Measurements from ENCODE around the gene MUC4. TPM values are rescaled to one million over a fixed set of nuclear protein-coding genes. Genes with fewer than 3 reads are reported as not detected.
"Not testable (repeated sequence)": the region's sequence is repeated elsewhere in the genome, so short reads cannot be mapped to it uniquely, and the experiment has no call there.

Gene MUC4
- total RNA-seq, 2 donors from 2014 or later: 0.12 TPM; not detected in 1

DNA sequence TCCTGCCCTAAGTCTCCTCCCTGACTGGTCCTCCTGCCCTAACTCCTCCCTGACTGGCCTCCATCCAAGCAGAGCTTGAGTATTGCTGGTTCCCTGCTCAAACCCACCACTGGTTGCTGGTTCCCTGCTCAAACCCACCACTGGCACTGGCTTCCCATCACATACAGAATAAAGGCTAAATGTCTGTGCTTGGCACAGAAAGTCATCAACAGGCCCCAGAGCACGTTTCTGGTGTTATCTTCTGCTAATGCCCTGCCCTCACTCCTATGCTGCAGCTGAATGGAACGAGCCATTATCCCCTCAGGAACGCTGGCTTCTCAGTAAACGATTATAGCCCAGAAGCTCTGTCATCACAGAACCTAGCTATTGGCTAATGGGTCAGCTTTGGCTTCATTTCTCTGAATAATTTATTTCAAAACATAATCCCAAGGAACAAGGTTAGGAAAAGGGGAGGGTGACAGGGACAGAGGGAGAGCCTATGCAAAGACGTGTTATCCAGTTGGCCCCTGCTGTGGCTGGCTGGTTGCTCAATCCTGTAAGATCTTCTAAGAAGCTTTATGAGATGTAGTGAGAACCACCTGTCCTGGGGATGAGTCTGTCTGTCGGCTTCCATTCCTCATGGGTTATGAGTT, 97.2 kb downstream of the MUC4 start:
- TF ChIP-seq, protein P1, sequence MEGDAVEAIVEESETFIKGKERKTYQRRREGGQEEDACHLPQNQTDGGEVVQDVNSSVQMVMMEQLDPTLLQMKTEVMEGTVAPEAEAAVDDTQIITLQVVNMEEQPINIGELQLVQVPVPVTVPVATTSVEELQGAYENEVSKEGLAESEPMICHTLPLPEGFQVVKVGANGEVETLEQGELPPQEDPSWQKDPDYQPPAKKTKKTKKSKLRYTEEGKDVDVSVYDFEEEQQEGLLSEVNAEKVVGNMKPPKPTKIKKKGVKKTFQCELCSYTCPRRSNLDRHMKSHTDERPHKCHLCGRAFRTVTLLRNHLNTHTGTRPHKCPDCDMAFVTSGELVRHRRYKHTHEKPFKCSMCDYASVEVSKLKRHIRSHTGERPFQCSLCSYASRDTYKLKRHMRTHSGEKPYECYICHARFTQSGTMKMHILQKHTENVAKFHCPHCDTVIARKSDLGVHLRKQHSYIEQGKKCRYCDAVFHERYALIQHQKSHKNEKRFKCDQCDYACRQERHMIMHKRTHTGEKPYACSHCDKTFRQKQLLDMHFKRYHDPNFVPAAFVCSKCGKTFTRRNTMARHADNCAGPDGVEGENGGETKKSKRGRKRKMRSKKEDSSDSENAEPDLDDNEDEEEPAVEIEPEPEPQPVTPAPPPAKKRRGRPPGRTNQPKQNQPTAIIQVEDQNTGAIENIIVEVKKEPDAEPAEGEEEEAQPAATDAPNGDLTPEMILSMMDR (IDR thresholded peaks at IDR 0.05): no peak
- Histone ChIP-seq H3K27ac (no peak overlapping the region), H3K4me3 (no peak overlapping the region), H3K4me1 (no peaks in the 10 kb centered on the region), H3K27me3 (no peaks in the 10 kb centered on the region), H3K36me3 (peaks cover 41% of the 10 kb centered on the region), H3K9me3 (no peaks in the 10 kb centered on the region)
- DNase-seq (ENCODE audit: low spot score): no peak

DNA sequence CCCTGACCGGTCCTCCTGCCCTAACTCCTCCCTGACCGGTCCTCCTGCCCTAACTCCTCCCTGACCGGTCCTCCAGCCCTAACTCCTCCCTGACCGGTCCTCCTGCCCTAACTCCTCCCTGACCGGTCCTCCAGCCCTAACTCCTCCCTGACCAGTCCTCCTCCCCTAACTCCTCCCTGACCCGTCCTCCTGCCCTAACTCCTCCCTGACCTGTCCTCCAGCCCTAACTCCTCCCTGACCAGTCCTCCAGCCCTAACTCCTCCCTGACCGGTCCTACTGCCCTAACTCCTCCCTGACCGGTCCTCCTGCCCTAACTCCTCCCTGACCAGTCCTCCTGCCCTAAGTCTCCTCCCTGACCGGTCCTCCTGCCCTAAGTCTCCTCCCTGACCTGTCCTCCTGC, 98.6 kb downstream of the MUC4 start:
- H3K36me3 ChIP-seq: peaks cover 54% of the 10 kb centered on the region
- H3K27me3 ChIP-seq; H3K9me3 ChIP-seq; H3K4me1 ChIP-seq; H3K27ac ChIP-seq; DNase-seq (ENCODE audit: low spot score); H3K4me3 ChIP-seq: not testable (repeated sequence)

- not testable (repeated sequence) for DNase-seq (ENCODE audit: low spot score); H3K4me3 ChIP-seq; H3K27ac ChIP-seq; H3K4me1 ChIP-seq; H3K27me3 ChIP-seq; H3K9me3 ChIP-seq
- H3K36me3 ChIP-seq: peaks cover 54% of the 10 kb centered on the region
These were observed 99.2 kb downstream of the MUC4 start for GRCh38 chr3:195712535-195712910.

GRCh38 chr3:195711813-195712534, 99.8 kb downstream of the MUC4 start:
- TF ChIP-seq, protein P1 (IDR thresholded peaks at IDR 0.05): no peak
- Histone ChIP-seq H3K9me3 (no peaks in the 10 kb centered on the region), H3K27ac (no peak overlapping the region), H3K27me3 (no peaks in the 10 kb centered on the region), H3K36me3 (peaks cover 54% of the 10 kb centered on the region), H3K4me1 (no peaks in the 10 kb centered on the region), H3K4me3 (no peak overlapping the region)
- no peak for DNase-seq (ENCODE audit: low spot score)

DNA sequence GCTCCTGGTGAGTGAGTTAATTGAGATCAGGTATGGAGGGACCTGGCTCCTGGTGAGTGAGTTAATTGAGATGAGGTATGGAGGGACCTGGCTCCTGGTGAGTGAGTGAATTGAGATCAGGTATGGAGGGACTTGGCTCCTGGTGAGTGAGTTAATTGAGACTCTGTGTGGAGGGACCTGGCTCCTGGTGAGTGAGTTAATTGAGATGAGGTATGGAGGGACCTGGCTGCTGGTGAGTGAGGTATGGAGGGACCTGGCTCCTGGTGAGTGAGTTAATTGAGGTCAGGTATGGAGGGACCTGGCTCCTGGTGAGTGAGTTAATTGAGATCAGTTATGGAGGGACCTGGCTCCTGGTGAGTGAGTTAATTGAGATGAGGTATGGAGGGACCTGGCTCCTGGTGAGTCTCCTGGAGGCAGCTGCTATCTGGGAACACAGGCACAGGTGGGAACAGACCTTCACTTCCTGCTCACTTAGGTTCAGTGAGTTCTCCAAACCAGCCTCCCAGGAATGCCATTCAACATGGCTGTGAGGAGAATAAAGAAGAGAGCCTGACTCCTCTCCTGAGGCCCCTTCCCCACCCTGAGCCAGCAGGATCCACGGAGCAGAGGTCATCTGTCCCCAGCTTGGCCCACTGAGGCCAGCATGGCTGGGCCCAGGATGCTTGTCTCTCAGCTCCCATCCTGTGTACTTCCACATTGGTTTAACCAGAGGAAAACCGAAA, 100.5 kb downstream of the MUC4 start:
- peaks cover 54% of the 10 kb centered on the region for H3K36me3 ChIP-seq
- H3K27ac ChIP-seq; DNase-seq (ENCODE audit: low spot score): not testable (repeated sequence)

DNA sequence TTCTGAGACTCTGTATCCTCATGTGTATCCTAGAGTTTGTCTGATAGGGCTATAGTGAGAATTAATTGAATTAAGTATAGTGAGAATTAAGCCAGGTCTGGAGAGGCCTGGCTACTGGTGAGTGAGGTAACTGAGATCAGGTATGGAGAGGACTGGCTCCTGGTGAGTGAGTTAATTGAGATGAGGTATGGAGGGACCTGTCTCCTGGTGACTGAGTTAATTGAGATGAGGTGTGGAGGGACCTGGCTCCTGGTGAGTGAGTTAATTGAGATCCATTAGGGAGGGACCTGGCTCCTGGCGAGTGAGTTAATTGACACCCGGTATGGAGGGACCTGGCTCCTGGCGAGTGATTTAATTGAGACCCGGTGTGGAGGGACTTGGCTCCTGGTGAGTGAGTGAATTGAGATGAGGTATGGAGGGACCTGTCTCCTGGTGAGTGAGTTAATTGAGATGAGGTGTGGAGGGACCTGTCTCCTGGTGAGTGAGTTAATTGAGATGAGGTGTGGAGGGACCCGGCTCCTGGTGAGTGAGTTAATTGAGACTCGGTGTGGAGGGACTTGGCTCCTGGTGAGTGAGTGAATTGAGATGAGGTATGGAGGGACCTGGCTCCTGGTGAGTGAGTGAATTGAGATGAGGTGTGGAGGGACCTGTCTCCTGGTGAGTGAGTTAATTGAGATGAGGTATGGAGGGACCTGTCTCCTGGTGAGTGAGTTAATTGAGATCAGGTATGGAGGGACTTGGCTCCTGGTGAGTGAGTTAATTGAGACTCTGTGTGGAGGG, 101.4 kb downstream of the MUC4 start:
- not testable (repeated sequence) for H3K27me3 ChIP-seq
- H3K36me3 ChIP-seq: peaks cover 50% of the 10 kb centered on the region

More for the DNA sequence above, 100.5 kb downstream of the MUC4 start:
- not testable (repeated sequence) for H3K4me3 ChIP-seq, H3K27me3 ChIP-seq, H3K4me1 ChIP-seq, H3K9me3 ChIP-seq

GRCh38 chr3:195709676-195710085, 102.0 kb downstream of the MUC4 start:
- TF ChIP-seq, protein P1 (IDR thresholded peaks at IDR 0.05): no peak
- H3K4me3 ChIP-seq: no peak overlapping the region
- H3K27ac ChIP-seq: no peak overlapping the region
- peaks cover 44% of the 10 kb centered on the region for H3K36me3 ChIP-seq
- no peaks in the 10 kb centered on the region for H3K9me3 ChIP-seq
- no peak for DNase-seq (ENCODE audit: low spot score)
- no peaks in the 10 kb centered on the region for H3K4me1 ChIP-seq
- H3K27me3 ChIP-seq: no peaks in the 10 kb centered on the region

More for the DNA sequence above, 101.4 kb downstream of the MUC4 start:
- H3K27ac ChIP-seq; H3K4me1 ChIP-seq; DNase-seq (ENCODE audit: low spot score); H3K4me3 ChIP-seq; H3K9me3 ChIP-seq: not testable (repeated sequence)
